WTC11 (cell line): ENCODE results near the gene ASIP.

Experiments
- CBFB ChIP-seq: sonication (generic); formaldehyde crosslinking; IDR thresholded peaks from 2 replicates; pipeline ENCODE4 v1.8.1; 2022; ENCODE audit warnings: mild to moderate bottlenecking, low read depth, missing genetic modification reagents
- CTCF ChIP-seq: fragments of 200-600 bp; IDR thresholded peaks from 2 replicates; pipeline ENCODE4 v1.8.0; 2022; ENCODE audit warnings: antibody characterized with exemption
- E2F1 ChIP-seq: sonication (generic); formaldehyde crosslinking; IDR thresholded peaks from 2 replicates; pipeline ENCODE4 v1.8.0; 2022; ENCODE audit warnings: mild to moderate bottlenecking, missing genetic modification reagents
- E2F5 ChIP-seq: sonication (generic); formaldehyde crosslinking; IDR thresholded peaks from 2 replicates; pipeline ENCODE4 v1.8.1; 2022; ENCODE audit warnings: mild to moderate bottlenecking, moderate library complexity, missing genetic modification reagents
- ELF4 ChIP-seq: sonication (generic); formaldehyde crosslinking; IDR thresholded peaks from 2 replicates; pipeline ENCODE4 v1.8.1; 2022; ENCODE audit warnings: low read depth, mild to moderate bottlenecking, moderate library complexity, missing genetic modification reagents
- ETV6 ChIP-seq: sonication (generic); formaldehyde crosslinking; IDR thresholded peaks from 2 replicates; pipeline ENCODE4 v1.8.1; 2022; ENCODE audit warnings: mild to moderate bottlenecking, missing genetic modification reagents
- FOXK1 ChIP-seq: sonication (generic); formaldehyde crosslinking; IDR thresholded peaks from 2 replicates; pipeline ENCODE4 v1.8.0; 2022; ENCODE audit warnings: mild to moderate bottlenecking, moderate library complexity, missing genetic modification reagents
- HMGXB4 ChIP-seq: sonication (generic); formaldehyde crosslinking; IDR thresholded peaks from 2 replicates; pipeline ENCODE4 v1.8.1; 2023; ENCODE audit warnings: mild to moderate bottlenecking, moderate library complexity, missing genetic modification reagents
- MAX ChIP-seq: sonication (generic); formaldehyde crosslinking; IDR thresholded peaks from 2 replicates; pipeline ENCODE4 v1.8.0; 2022; ENCODE audit warnings: mild to moderate bottlenecking, missing genetic modification reagents
- NR2C2 ChIP-seq: sonication (generic); formaldehyde crosslinking; IDR thresholded peaks from 2 replicates; pipeline ENCODE4 v1.8.0; 2022; ENCODE audit warnings: mild to moderate bottlenecking, missing genetic modification reagents

GRCh38 chr20:34285450-34285849 lies 44.2 kb downstream of the ASIP start:
- no peak for TF ChIP-seq E2F5 (CRISPR knock-in tag)
- TF ChIP-seq NR2C2 (CRISPR knock-in tag) = no peak
- TF ChIP-seq CTCF = no peak
- TF ChIP-seq HMGXB4 = no peak
- TF ChIP-seq CBFB (CRISPR knock-in tag) = no peak
- TF ChIP-seq ELF4 (CRISPR knock-in tag) = no peak
- TF ChIP-seq E2F1 = no peak
- no peak for TF ChIP-seq FOXK1 (CRISPR knock-in tag)
- TF ChIP-seq MAX (CRISPR knock-in tag) = no peak
- no peak for TF ChIP-seq ETV6 (CRISPR knock-in tag)
